Epithelial cell of prostate (primary cell): Measurements from ENCODE around the gene CKB.

Experiments
- DNase-seq: peaks from one replicate; pipeline ENCODE4 v3.0.0-alpha.2; 2011; ENCODE audit warnings: low read depth, low spot score
- H3K27ac ChIP-seq: fragments of 450-650 bp; 2 replicates; pipeline ENCODE4 v1.5.1; 2017; ENCODE audit warnings: mild to moderate bottlenecking

Gene CKB

DNA sequence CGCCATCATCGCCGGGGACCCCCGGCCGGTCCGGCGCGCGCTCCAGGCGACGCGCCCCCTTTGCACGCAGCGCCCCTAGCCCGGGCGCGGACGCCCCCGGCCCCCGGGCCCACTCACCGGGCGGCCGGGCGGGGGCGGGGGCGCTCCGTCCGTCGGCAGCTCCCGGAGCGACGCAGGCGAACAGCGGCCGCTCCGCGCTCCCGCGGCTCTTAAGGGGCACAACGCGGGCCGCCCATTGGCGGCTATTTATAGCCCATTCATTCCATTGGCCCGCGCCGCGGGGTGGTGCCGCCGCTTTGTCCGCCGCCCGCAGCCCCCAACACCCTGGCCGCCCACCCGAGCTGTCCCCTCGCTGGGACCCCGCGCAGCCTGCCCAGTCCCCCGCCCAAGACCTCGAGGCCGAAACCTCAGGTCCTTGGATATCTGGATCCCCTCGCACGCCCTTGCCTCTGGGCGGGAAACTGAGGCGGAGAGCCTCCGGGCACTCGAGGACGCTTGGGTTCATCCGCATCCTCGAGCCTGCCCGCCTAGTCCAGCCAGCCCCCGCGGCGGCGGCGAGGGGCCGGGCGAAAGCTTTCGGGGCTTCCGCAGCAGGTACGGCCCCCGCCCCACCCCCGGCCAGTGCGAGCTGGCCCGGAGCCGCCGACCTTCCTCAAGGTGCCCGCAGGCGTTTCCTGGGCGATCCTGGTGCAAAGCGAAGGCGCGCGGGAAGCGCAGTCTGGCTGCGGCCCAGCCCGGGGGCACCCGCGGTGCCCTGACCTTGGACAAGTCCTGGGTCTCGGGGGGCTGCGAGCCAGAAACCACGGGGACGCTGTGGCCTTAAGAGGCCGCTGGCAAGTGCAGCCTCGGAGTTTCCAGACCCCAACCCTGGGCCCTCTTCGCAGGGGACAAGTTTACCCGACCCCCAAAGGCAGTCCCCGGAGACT, at the start of gene CKB:
Gene CKB (minus strand): TSS at position 182 of the 926 bp plus-strand sequence. CDS start 337 bp downstream, outside the sequence.
- peak within 1 kb of the TSS; percentile 46 for H3K27ac ChIP-seq
- DNase-seq, result no peak

DNA sequence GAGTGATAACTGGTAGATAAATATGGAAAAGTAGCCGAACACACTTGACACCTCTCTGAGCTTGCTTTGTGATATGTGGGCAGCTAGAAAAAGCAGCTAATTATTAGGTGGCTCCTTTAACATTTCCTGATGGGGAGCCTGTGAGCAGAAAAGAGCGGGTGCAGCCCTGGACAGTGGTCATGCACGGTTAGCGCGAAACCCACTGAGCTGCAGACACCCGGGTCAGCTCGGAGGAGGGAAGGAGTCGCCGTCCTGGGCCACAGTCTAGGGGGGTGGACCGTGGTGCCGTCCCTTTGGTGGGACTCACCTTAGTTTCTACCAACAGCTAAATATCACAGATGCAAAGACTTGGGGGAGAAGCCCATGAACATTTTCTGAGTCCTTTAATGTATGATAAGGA, 46.8 kb upstream of the CKB start:
- no peak for DNase-seq
- no peak overlapping the region for H3K27ac ChIP-seq

- no peak for DNase-seq
- no peak overlapping the region for H3K27ac ChIP-seq
Observed at GRCh38 chr14:103568952-103569351, 46.3 kb upstream of the CKB start.

DNA sequence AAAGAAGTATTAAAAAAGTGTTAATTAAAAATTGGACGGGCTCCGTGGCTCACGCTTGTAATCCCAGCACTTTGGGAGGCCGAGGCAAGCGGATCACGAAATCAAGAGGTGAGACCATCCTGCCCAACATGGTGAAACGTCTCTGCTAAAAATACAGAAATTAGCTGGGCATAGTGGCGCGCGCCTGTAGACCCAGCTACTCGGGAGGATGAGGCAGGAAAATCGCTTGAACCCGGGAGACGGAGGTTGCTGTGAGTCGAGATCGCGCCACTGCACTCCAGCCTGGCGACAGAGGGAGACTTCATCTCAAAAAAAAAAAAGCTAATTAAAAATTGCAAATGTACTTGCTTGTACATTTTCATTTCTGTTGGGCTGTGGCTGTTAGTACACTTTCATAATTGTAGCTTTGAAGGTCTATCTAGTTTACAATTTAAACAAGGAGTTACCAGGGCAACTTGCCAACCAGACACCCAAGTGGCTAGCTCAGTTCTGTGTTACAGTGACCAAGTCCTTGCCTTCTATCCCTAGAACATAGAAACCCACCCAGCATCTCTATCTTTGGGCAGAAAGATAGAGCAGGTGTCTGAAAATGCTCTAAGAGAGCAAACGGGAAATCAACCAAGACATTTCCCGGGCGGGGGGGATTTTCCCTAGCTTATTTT, 41.3 kb upstream of the CKB start:
- H3K27ac ChIP-seq, result peak overlapping the region; percentile 98
- DNase-seq, result no peak

DNA sequence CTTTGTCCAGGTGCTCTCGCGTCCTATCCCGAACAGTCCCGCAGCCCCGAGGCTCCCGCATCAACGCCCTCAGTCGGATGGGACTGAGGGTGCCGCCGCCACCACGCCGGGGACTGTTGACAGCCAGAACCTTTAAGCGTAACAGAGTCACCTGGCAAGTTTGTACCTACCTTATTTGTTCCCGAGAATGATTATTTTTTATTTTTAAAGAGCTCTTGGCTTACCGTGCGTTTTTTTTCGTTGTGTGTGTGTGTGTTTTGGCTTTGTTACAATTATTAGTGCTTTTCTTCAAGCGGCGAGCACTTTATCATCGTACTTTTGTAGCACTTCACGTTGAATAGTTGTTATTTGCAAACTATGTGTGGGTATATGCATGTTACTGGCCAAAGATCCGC, 40.6 kb upstream of the CKB start:
- H3K27ac ChIP-seq, result peak overlapping the region; percentile 98
- DNase-seq, result no peak

DNA sequence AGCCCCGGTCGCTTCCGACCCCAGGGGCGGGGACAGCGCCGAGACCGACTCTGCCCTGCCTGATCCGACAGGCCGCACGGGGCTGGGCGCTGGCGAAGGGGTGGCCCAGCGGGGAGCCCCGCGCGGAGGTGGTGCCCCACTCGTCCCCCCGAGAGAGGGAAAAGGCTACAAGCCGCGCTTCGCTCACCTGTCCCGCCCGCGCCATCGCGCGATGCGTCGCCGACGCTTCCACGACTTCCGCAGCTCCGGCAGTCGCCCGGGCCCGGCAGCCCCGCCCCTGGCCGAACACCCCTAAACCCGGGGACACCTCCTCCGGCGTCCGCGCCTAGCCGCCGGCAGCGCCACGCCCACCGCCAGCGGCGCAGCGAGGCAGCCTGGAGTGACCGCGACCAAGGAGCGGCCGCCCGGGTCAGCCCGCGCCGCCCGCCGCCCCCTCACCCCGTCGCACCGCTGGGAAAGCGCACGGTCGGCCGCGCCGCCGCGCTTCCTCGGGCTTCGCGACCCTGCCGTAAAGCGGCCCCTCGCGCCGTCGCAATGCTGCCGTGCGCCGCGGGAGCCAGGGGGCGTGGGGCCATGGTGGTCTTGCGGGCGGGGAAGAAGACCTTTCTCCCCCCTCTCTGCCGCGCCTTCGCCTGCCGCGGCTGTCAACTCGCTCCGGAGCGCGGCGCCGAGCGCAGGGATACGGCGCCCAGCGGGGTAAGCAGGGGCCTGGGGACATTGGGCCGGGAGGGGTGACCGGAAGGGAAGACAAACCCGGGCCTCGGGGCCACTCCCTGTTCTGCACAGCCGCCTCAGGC, 40.0 kb upstream of the CKB start, which contains the start of the genes BAG5 and COA8:
Gene BAG5 (minus strand): TSS at position 229 of the 797 bp plus-strand sequence. CDS start 1,493 bp downstream, outside the sequence.
Gene COA8 (plus strand): TSS at position 532 of the 797 bp plus-strand sequence. CDS start 42 bp downstream, at position 574.
- no peak for DNase-seq
- H3K27ac ChIP-seq, result peak within 1 kb of the TSS; percentile 98

- H3K27ac ChIP-seq, result peak overlapping the region; percentile 98
- DNase-seq, result no peak
Observed at GRCh38 chr14:103562179-103562428, 39.5 kb upstream of the CKB start.

- DNase-seq, result no peak
Observed at GRCh38 chr14:103561381-103562178, 39.0 kb upstream of the CKB start.

GRCh38 chr14:103560691-103561090, 38.1 kb upstream of the CKB start:
- H3K27ac ChIP-seq, result peak overlapping the region; percentile 98
- no peak for DNase-seq

More at GRCh38 chr14:103561381-103562178, 39.0 kb upstream of the CKB start:
- H3K27ac ChIP-seq, result peak overlapping the region; percentile 98

DNA sequence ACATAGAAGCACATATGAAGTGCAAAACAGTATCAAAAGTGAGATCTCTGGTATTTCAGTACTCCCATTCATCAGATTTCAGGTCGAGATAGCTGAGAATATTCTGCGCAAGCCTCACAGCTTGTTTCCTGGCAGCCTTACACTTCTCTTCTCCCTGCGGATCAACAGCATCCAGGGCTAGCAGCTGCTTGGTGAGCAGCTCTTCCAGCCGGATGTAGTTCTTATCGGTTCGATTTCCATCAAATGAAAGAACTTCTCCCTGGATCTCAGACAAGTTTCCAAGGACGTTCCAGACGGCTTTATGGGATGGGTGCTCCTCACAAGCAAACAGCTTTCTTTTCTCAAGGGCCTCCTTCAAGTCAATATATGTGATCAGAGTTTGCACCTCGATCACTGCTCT, 37.1 kb upstream of the CKB start:
- no peak for DNase-seq
- H3K27ac ChIP-seq, result no peak overlapping the region

DNA sequence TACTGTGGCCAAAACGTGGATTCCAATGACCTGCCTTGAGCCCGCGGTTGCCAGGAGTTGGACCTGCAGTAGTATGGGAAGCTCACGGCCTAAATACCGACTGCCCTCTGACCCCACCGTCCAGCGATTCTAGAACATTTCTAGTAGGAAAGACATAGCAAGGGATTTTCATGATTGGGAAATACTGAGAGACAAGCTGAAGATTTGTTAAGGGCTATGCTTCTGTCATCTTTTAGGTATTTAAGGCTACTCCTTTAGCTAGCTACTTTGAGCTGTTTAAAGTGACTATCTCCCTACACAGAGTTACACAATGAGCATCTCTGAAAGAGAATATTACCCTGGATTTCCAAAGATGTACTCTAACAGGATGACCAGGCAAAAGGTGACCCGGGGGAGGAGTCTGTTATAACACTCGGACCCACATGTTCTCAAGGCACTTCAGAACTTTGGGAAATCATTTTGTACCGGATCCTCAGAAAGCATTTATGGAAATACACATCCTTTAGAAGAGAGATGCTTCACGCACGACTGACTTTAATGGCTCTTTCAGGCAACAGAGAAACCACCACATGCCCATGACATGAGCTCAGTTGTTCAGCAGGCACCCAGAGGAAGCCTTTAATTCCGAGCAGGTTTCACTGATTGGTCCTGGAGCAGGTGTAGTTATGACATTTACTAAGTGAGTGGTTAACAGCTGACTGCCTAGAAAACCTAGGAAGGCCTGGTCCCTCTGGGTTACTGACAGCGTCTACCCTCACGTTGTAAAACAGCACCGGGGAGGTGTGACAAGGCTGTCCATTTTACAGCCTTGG, 35.6 kb upstream of the CKB start:
- DNase-seq, result peak; percentile 63
- H3K27ac ChIP-seq, result peak overlapping the region; percentile 61

DNA sequence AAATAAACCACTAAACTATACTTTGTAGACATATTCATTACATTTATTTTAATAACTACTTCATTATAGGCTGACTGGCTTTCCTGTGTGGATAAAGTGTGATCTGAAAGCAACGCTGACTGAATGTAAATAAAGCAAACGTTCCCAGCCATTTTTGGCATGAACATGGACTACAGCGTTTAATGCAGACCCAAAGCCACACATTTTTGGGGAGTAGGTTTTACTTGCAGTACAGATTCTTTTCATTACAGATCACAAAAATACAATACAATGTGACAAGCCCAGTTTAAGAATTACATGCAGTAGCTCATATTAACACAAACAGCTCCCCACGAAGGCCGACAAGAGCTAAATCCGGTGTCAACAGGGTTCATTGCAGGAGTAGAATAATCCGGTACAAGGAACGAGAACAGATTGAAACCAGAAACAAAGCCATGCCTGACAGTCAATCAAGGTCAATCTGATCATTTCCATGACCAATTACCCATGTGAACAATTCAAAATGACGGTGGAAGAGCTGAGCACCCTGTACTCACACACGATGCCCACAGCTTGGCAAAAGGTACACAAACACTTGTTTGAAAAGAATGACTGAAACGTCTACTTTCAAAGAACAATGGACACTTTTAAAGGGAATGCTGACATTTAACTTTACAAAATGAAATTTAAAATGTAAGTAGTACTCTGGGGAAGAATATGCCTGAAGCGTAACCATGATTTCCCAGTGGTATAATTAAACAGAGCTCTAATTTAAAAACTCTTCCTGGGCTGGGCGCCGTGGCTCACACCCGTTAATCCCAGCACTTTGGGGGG, 34.5 kb upstream of the CKB start:
- peak overlapping the region; percentile 61 for H3K27ac ChIP-seq
- no peak for DNase-seq

- no peak overlapping the region for H3K27ac ChIP-seq
- no peak for DNase-seq
Observed at GRCh38 chr14:103555559-103556337, 33.1 kb upstream of the CKB start.

DNA sequence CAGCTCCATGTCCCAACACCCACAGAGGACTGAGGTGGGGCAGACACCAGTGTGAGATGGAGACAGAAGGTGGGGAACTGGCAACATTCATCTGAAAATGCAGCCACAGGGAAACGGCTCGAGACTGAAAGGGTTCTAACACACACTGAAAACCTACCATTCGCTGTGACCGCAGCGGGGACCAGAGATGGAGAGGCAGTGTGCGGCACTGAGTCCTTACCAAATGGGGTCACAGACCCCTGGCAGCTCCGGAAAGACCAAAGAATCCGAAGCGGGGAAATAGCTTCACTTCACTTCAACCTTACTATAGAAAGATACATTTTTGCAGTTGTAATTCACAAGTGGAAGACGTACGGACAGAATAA, 30.2 kb upstream of the CKB start:
- no peak for DNase-seq
- H3K27ac ChIP-seq, result peak overlapping the region; percentile 46

- H3K27ac ChIP-seq, result peak overlapping the region; percentile 46
- no peak for DNase-seq
Observed at GRCh38 chr14:103552011-103552845, 29.6 kb upstream of the CKB start.

GRCh38 chr14:103551338-103551762, 28.7 kb upstream of the CKB start:
- DNase-seq, result no peak
- H3K27ac ChIP-seq, result no peak overlapping the region
